Measurements from ENCODE around the gene GNG2.

DNA sequence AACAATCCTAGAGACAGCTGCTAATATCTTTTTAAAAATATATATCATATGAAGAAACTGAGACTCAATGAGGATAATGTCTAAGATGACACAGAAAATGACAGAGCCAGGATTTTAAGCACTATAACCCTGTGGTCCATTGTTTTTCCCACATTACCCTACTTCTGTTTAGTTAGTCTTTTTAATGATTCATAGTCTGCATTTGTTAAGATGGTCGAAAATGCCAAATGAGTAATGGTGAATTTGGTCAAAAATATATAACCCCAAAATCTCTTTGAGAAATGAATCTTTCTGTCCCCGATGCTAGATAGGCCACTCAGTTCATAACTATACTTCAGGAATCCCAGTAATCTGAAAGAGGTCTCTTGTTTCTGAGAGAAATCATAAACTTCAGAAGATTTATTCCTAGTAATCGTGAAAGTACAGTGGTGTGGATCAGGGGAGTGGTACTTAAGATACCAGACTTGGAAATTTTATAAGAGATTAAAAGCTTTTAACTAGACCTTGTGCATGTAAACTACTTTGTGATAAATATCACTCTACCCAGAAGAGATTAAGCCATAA is 139.7 kb downstream of the GNG2 start:
- TF ChIP-seq, protein P1, sequence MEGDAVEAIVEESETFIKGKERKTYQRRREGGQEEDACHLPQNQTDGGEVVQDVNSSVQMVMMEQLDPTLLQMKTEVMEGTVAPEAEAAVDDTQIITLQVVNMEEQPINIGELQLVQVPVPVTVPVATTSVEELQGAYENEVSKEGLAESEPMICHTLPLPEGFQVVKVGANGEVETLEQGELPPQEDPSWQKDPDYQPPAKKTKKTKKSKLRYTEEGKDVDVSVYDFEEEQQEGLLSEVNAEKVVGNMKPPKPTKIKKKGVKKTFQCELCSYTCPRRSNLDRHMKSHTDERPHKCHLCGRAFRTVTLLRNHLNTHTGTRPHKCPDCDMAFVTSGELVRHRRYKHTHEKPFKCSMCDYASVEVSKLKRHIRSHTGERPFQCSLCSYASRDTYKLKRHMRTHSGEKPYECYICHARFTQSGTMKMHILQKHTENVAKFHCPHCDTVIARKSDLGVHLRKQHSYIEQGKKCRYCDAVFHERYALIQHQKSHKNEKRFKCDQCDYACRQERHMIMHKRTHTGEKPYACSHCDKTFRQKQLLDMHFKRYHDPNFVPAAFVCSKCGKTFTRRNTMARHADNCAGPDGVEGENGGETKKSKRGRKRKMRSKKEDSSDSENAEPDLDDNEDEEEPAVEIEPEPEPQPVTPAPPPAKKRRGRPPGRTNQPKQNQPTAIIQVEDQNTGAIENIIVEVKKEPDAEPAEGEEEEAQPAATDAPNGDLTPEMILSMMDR (IDR thresholded peaks at IDR 0.05): no peak
- TF ChIP-seq POLR2A (IDR thresholded peaks at IDR 0.05): no peak

Data from thyroid gland (tissue), 4 donors.